Stimulated activated CD4-positive, alpha-beta T cell treated with anti-CD3 and anti-CD28 coated beads, Interleukin-1b, Interleukin-23, amount 100 ng/mL, for 24 hours (primary cell): ENCODE data around the gene CNTNAP3.
"Not testable (repeated sequence)": the region's sequence is repeated elsewhere in the genome, so short reads cannot be mapped to it uniquely, and the experiment has no call there.

Source experiments
- DNase-seq, 4 experiments: peaks; one replicate each; pipeline ENCODE4 v3.0.0-alpha.2; 2020; ENCODE audit warnings: low read depth in 4 of 4, low spot score in 1 of 4

CNTNAP3 gene

DNA sequence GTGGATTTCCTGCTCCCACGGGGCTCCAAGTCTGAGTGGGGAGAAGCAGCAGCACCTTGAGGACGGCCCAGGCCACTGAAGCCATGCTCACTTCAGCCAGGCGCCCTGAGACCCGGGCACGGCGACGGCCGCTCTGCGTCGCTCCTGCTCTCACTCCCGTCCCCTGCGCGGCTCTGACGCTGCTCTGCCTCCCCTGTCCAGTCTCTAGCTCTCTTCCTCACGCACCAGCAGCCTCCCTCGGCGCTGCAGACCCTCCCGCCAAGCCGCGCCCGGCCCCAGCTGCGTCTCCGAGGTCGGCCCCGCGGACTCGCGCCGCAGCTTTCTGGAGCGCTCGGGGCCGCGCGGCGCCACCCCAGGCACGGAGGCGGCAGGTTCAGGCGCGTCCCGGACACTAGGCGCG lies at the start of gene CNTNAP3:
Gene CNTNAP3 (minus strand): TSS at position 188 of the 400 bp plus-strand sequence. CDS start 103 bp downstream, at position 85.
- not testable (repeated sequence) for DNase-seq

DNA sequence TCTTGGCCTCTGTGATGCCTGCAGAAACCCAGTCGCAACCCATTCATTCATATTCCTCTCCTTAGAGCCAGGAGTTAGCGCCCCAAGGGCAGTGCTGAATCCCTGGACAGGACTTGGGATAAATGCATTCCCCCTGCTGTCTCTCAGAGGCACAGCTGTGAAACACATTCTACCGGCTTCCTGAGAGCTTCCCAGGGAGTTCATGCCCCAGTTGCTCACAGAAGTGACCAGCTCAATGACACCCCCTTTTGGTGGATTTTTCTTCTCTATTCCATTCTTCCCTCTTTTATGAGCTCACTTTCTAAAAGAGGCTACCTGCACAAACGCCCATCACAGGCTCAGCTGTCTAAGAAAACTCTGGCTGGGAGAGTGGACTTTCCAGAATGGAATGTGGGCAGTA lies 8.0 kb downstream of the CNTNAP3 start:
- DNase-seq = not testable (repeated sequence)

DNA sequence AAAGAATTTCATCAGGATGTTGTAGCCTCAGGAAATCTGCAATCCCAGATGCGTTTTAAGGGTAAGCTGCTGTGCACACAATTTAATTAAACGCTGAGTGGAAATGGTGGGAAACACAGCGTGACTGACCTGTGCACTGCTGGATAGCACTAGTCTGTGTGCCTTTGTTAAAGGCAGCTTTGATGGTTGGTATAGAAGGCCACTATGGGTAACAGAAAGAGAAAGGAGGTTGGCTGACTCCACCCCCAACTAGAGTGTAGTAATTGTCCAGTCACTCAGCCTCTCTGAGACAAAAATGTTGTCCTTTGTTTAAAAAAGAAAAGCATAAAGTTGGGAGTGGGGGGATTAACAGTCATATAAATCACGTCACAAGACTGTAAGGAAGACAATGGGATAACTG lies 45.5 kb downstream of the CNTNAP3 start:
- DNase-seq = not testable (repeated sequence)

DNA sequence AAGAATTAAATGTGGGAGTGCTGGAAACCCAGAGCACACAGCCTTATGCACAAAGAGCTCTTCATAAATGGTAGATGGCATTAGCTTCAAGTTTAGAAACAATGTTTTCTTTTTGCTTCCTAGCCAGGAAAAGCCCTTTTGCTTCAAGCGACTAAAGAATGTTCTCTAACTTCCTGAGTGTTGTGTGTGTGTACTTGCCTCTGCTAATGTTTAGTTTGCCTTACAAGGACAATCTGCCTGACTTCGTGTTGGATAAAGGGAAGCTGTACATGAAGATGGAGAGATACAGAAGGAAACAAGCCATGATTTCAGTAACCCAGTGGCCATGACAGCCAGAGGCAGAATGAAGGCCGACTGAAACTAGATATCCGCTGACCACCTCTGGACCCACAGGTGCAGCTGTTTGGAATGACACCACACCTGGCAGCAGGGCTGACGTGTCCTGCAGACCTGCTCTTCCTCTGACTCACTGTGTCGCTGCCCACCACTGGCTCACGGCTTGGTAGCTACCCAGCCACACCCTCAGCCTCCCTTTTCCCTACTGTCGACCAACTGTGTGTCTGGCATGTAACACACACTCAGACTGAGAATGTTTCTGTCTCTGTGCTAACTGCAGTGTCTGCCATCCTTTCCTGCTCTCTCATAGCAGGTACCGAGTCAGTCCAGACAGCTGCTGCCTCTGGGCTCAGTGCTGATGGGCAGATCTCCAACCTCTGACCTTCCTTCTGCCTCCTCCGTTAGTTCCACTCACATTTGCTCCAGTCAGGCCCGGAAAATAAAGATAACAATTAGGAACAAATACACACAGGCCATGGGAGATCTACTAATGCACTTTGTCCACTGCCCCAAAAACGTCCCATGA lies 55.6 kb downstream of the CNTNAP3 start:
- not testable (repeated sequence) for DNase-seq

DNA sequence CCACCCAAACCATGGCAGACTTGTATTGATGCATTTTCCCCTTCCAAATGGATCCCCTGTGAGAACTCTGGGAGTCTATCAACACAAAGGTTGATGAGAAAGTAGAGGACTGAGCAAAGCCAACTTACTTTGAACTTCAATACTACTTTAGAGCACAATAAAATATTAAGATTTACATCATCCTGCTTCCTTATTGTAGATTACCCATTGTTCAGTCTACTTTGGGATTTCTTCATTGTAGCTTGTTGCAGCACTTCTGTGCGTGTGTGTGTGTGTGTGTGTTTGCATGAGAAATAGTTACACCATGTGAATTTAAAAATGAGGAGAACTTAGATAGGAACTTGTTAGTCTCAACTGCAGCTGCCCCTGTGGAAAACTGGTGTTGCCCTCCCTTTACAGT lies 72.0 kb downstream of the CNTNAP3 start:
- DNase-seq = not testable (repeated sequence)

DNA sequence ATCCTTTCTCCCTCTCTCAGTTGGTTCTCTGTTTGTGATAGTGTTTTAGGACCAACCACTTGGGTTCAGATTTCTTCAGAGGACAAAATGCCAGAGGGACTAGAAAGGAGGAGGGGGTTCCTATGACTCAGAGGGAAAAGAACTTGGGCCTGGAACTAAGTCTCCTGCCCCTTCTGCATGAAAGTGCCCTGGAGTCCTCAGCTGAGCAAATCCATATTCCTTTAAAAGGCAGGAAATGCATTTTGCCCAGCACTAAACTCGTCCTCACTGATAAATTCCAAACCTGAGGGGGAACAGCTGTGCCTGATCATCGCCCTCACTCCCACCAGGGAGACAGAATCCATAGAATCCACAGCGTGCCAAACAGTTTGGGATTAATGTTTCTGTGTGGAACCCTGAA lies 78.2 kb downstream of the CNTNAP3 start:
- not testable (repeated sequence) for DNase-seq

DNA sequence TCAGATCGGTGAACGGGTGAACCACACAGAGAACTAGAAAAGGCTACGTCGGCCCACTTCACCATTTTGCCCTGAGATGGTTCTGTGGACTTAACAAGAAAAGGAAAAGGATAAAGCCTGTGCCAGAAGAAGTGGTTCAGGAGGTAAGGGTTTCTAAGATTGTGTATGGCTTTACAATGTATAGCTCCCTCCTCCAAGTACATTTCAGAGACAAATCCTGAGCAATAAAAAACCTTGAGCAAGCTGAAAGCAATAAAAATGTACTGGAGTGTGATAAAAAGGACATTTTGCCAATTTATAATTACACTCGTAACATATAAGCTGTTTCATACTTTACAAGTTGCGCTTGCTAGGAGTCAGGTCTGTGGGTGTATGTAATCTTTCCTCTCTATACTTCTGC lies 81.3 kb downstream of the CNTNAP3 start:
- DNase-seq = not testable (repeated sequence)

DNA sequence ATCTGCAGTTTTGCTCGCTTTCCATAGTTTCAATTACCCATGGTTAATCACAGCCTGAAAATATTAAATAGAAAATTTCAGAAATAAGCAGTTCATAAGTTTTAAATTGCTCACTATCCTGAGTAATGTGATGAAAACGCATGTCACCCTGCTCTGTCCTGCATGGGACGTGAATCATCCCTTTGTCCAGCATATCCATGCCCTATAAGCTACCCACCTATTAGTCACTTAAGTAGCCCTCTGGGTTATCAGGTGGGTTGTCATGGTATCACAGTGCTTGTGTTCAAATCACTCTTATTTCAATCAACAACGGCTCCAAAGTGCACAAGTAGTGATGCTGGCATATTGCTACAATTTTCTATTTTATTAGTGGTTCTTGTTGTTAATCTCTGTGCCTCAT lies 82.1 kb downstream of the CNTNAP3 start:
- not testable (repeated sequence) for DNase-seq

DNA sequence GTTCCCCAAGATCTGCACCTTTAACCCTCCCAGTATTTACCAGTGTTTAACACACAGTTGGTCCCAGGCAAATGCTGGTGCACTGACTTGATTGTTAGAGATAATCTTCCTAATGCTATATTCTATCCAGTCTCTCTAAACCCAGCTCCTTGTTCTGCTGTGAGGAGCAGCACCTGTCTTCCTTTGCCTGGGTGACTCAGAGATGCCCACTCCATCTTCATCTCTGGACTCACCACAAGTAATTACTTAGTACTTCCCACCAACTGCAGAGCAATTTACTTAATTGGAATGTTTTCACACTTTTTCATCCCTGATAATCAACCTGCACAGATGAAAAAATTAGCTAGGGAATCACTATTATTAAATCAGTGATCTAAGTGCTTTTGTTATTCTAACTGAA lies 87.6 kb downstream of the CNTNAP3 start:
- not testable (repeated sequence) for DNase-seq

DNA sequence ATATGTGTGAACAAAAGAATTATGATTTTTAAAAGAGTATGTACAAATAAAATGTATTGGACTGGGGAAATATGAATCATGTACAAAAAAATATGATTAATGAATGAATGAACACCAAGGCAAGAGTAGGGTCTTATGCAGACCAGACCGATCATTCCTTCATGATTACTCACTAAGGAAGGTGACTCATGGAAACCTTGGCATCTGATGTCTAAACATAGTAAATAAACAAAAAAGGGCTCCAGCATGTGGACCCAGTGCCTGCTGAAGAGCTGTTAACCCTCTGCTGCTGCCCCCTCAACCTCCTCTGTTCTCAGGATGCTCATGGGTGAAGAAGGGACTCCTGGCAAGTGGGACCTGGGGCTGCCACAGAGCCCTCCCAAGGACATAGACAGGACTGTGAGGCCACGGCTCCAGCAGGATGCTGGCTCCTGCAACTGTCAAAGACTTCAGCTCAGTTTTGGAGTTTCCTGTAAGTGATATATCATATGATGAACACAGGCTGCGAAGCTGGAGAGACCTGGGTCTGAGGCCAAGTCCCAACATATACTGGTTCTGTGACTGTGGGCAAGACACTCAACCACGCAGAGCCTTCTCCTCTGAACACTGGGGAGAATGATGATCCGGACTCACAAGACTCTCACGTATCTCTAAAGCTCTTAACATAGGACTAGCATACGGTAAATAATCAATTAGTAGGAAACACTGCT lies 89.8 kb downstream of the CNTNAP3 start:
- not testable (repeated sequence) for DNase-seq

DNA sequence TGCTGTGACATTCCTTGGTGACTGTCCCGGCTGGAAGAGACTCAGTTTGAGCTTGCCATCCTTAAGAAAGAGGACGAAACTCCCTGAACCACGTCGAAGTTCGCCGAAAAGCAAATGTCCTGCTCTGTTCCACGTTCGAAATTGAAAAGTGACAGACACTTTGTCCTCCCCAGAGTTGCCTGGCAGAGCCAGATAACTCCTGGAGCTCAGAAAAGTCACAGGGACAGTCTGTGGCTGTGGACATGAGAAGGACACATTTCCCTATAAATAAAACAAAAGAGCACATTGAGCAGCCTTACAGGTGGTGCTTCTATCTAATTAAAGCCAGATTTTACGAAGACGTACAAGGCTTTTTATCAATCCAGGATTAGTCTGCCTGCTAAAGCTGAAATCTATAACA lies 116.6 kb downstream of the CNTNAP3 start:
- not testable (repeated sequence) for DNase-seq

DNA sequence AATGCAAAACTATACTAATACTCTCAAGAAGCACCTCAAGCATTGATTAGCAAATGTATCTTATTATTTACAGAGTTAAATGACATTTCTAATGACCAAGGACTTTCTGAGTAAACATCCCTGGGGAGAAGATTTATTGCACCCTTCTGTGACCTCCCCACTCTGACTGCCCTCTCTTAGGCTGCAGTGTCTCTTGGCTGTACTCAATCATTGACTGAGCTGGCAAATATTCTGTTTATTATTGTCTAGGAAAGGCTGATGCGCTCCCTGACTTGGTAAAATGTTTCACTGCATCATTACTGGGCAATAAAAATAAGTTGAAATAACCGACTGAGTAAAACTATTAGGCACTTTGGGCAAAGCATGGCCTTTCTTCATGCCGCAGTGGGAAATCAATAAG lies 130.3 kb downstream of the CNTNAP3 start:
- not testable (repeated sequence) for DNase-seq

DNA sequence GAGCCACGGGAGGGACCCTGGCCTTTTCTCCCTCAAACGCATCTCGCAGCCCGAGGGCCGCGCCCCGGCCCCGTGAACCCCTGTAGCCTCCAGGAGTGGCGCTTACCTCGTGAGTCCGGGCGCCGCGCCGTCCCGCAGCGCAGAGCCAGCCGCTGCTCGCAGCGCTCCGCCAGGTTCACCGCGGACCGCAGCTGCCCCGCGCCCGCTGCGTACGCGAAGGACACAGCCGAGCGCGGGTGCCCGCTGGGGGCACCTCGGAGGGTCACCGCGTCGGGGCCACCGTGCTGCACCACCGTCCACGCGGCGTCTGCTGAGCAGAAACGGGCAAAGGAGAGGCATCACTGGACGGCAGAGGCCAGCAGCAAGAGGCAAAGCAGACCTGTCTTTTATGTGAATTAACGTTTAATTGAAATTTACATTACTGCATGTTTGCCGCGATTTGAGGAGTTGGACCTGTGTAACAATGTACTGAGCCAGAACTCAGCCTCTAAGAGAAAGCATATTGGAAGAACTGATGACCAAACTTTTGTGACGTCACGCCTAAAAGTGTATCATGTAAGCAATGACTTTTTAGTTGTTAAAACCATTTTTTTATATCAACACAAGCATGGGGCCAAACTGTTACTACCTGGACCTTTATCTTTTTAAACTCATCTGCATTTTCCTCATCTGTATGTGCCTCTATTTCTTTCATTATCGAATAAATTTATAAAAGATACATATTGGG lies 155.0 kb downstream of the CNTNAP3 start:
- DNase-seq = not testable (repeated sequence)

DNA sequence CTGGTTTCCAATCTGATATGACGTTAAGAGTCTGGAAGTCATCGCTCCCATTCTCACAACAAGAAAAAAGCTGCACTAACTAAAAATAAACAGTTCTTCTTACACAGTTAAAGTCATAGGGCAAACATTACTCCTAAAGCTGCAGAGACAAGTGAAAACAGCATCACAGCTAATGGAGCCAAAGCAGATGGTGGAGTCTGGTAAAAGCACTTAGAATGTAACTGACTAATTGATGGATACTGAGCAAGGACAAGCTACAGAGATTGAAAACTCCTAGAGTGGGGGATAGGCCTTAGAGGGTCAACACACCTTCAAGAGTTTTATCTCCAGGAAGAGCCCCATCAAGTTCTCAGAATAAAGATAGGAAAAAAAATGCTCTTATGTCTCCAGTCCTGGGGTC lies 166.6 kb downstream of the CNTNAP3 start:
- DNase-seq = not testable (repeated sequence)

DNA sequence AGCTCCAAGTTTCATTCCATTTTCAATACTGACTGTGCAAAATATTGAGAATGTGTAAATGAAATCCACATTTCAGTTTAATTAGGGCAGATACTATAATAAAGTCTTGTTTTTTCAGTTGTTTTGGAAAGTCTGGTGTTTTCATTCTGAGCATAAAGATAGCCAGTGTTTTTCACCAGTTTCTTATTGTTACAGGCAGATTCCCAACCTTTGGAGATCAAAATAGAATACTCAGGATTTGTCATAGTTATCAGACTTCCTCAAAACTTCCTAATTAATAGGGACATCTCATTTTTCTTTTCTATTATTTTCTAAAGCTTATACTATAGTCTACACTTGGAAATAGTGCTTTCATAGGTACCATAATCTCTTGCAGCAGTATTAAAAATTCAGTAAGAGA lies 176.2 kb downstream of the CNTNAP3 start:
- not testable (repeated sequence) for DNase-seq

DNA sequence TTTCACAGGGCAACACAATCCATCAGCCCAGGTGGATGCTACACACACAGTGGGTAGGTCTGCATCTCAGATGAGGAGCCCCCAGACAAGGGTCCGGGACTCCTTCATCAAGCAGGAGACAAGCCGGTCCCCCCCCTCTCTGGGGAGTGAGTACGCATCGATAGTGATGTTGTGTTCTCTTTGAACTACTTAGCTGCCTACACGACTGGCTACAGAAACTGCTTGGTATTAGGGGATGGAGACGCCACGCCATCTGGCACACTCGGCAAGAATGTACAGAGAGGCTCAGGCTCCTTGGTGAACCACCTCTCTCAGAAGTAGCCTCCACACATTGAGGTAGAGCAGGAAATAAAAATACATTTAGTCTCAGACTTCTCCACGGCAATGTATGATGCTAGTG lies 179.8 kb downstream of the CNTNAP3 start:
- DNase-seq = no peak

DNA sequence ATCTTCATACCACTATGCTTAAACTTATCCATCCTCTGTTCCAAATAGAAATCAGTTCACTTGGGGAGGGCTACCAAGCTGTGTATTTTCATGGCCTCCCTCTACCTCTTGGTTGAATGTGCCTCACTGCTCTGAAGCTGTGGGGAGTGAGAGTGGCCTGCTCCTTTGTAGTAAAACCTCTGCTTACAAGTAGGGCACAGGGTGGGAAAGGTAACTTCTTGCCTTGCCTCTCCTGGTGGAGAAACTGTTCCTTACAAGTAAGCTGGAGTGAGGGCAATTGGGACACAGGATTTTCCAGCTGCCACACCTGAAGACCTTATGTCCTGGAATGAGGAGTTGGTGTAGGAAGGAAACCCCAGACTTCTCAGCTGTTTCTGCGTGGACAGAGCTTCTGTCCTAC lies 190.8 kb downstream of the CNTNAP3 start:
- DNase-seq = not testable (repeated sequence)

DNA sequence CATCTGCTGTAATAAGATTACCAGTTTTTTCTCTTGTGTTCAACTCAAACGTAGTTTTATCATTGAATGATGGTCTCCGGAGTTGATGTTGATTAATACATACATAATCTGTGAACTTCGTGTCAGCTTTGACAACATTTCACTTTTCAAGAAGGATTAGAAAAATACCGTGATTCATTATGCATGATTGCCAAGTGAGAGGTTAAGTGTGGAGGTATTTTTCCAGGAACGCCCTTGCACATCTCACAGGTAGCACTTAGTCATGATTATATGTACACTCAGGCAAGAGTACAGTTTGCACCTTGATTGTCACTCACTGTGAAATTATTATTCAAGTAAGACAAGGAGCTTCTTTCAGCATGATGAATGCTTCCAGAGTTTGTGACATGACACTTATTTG lies 202.7 kb downstream of the CNTNAP3 start:
- DNase-seq = not testable (repeated sequence)

DNA sequence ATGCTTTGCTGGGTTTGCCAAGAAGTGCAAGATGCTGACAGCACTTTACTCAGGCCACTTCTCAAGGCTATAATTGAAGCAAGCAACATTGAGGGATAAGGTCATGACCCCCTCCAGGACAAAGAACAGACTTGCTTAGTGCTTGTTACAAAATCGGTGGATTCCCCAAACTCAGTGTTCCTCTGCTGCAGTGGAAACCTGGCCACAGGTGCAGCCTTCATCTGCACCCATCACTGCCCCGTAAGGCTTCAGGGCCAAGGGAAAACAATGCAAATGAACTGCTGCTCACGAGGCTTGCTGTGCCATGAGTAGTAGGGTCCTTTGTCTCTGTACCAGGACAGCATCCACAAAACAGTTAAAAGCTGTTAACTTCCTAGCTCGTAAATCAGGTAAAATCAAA lies 205.4 kb downstream of the CNTNAP3 start:
- DNase-seq = not testable (repeated sequence)

DNA sequence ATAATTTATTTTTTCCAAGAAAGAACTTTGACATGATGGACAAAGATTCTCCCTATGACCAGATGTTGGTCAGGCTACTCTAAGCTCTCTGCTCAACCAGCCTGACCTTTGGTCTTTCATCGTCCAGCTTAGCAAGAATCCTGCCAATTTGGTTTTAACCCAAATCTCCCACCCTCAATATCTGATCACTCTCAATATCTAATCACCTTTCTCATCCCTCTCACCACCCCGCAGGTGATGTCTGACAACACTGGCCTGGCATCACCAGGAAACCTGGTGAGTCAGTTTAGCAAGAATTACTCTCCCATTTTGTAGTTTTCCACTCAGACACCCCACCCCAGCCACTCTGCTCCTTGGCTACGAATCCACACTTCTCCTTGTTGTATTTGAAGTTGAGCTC lies 207.9 kb downstream of the CNTNAP3 start:
- DNase-seq = not testable (repeated sequence)

DNA sequence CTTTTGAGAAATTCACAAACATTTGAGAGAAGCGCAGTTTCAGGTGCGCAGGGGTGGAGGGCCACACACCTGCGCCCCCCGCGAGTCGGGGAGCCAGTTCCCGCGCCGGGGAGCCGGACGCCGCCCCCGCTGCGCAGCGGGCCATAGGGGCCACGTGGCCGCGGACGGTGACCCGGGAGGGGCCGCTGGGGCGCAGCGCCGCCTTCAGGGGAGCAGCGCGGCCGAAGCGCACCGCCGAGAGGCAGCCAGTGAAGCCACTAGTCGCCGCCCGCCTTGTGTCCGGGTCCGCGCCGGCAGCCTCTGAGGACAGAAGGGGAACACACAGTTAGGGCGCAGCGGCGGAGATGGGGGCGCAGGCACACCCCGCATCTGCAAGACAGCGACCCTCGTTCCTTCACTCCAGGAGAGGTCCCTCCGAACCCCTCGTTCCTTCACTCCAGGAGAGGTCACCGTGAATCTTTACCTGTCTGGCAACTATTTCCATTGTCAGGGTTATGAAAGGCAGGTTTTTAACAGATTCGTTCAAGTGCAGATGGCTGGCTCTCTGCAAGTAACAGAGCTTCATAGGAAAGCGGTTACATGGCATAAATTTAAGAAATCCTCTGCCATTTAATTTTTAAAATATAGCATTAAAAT lies 209.2 kb downstream of the CNTNAP3 start:
- DNase-seq = not testable (repeated sequence)
